HCT116 (cell line): Measurements from ENCODE around the gene NCR1. TPM values are rescaled to one million over a fixed set of nuclear protein-coding genes. Genes with fewer than 3 reads are reported as not detected.

Experiments
- ATAC-seq: fragments of 200-7000 bp; cut with Tn5 transposase; 2 replicates; pipeline ENCODE4 v1.9.1; 2020; ENCODE audit warnings: mild to moderate bottlenecking, moderate library complexity
- BruUV-seq: library from RNA; stranded (reverse); fragments of 400-500 nt; replicated peaks from 2 replicates; lab custom pipeline; 2021; lab: Mats Ljungman, UMichigan
- CTCF ChIA-PET: fragments of 300-600 bp; sonication (Branson Sonifier 250); formaldehyde crosslinking; loops from one replicate; lab custom pipeline; 2021; ENCODE audit warnings: antibody characterized with exemption; lab: Charles Lee
- POLR2A ChIA-PET: fragments of 300-600, 350-600 bp; sonication (Branson Sonifier 250); formaldehyde crosslinking; loops from one replicate; lab custom pipeline; 2021; ENCODE audit warnings: antibody characterized with exemption; lab: Charles Lee
- RAD21 ChIA-PET, 2 experiments: fragments of 300-600 bp; sonication (Branson Sonifier 250); formaldehyde crosslinking; loops; one replicate each; lab custom pipeline; 2023; ENCODE audit warnings: low total read pairs in 2 of 2; ENCODE audit not compliant: uncharacterized antibody in 2 of 2, unreplicated experiment in 2 of 2, low non-redundant PET in 1 of 2; lab: Charles Lee
- DNase-seq: peaks from one replicate; pipeline ENCODE4 v3.0.0-alpha.2; 2010; ENCODE audit warnings: low read depth, low spot score
- H2AFZ ChIP-seq: fragments of 200-600 bp; shearing (Covaris generic), sonication (generic); 2 replicates; pipeline ENCODE4 v1.6.1; 2017; ENCODE audit warnings: low read depth, mixed run types, mixed read lengths, antibody characterized with exemption, low read length; ENCODE audit not compliant: poor library complexity, severe bottlenecking
- H3K27ac ChIP-seq: 2 replicates; pipeline ENCODE4 v1.5.1; 2012; ENCODE audit warnings: low read depth, low read length
- H3K27me3 ChIP-seq: fragments of 200-600 bp; sonication (generic); 2 replicates; pipeline ENCODE4 v1.6.1; 2016; ENCODE audit warnings: mixed run types, low read length, mixed read lengths; ENCODE audit not compliant: insufficient read depth
- H3K36me3 ChIP-seq, 2 experiments: fragments of 200-500 bp in 1 of 2; fragments of 200-600 bp in 1 of 2; sonication (Bioruptor generic) in 1 of 2; sonication (generic) in 1 of 2; 2 replicates each; pipeline versions ENCODE4 v1.5.1 to v1.6.1; 2014 to 2016; ENCODE audit warnings: low read length in 2 of 2, inconsistent platforms in 1 of 2, mixed read lengths in 1 of 2, mixed run types in 1 of 2; ENCODE audit not compliant: insufficient read depth in 2 of 2, control insufficient read depth in 1 of 2
- H3K4me1 ChIP-seq, 2 experiments: fragments of 200-600 bp in 1 of 2; sonication (generic) in 1 of 2; 2 replicates each; pipeline versions ENCODE4 v1.5.1 to v1.6.1; 2012 to 2017; ENCODE audit warnings: low read length in 2 of 2, inconsistent platforms in 1 of 2, mild to moderate bottlenecking in 1 of 2, mixed read lengths in 1 of 2, mixed run types in 1 of 2, moderate library complexity in 1 of 2; ENCODE audit not compliant: insufficient read depth in 2 of 2, control insufficient read depth in 1 of 2
- H3K4me2 ChIP-seq: fragments of 200-600 bp; sonication (generic); 2 replicates; pipeline ENCODE4 v1.6.1; 2017; ENCODE audit warnings: mixed run types, low read length, mixed read lengths
- H3K4me3 ChIP-seq, 2 experiments: fragments of 200-600 bp in 1 of 2; sonication (generic) in 1 of 2; replicated peaks in 1 of 2; 2 replicates each; pipeline ENCODE4 v1.5.1; 2011 to 2016; ENCODE audit warnings: low read length in 2 of 2, control low read depth in 1 of 2, low read depth in 1 of 2, mild to moderate bottlenecking in 1 of 2, mixed read lengths in 1 of 2, mixed run types in 1 of 2
- H3K79me2 ChIP-seq: fragments of 200-600 bp; sonication (generic); 2 replicates; pipeline ENCODE4 v1.6.1; 2017; ENCODE audit warnings: mild to moderate bottlenecking, mixed run types, low read length, moderate library complexity, mixed read lengths; ENCODE audit not compliant: insufficient read depth
- H3K9ac ChIP-seq: fragments of 200-600 bp; sonication (generic); 2 replicates; pipeline ENCODE4 v1.6.1; 2016; ENCODE audit warnings: low read length, mixed read lengths
- H3K9me2 ChIP-seq: fragments of 200-600 bp; sonication (generic), shearing (Covaris generic); 2 replicates; pipeline ENCODE4 v1.6.1; 2017; ENCODE audit warnings: mixed run types, mild to moderate bottlenecking, moderate library complexity; ENCODE audit not compliant: insufficient read depth
- H3K9me3 ChIP-seq, 2 experiments: fragments of 200-500 bp in 1 of 2; fragments of 200-600 bp in 1 of 2; sonication (Bioruptor generic) in 1 of 2; sonication (generic) in 1 of 2; 2 replicates each; pipeline ENCODE4 v1.6.1; 2014 to 2017; ENCODE audit warnings: low read length in 2 of 2, mixed read lengths in 2 of 2, inconsistent platforms in 1 of 2, low read depth in 1 of 2, mild to moderate bottlenecking in 1 of 2, mixed run types in 1 of 2, moderate library complexity in 1 of 2; ENCODE audit not compliant: control insufficient read depth in 1 of 2, insufficient read depth in 1 of 2
- H4K20me1 ChIP-seq: fragments of 200-600 bp; sonication (generic), shearing (Covaris generic); 2 replicates; pipeline ENCODE4 v1.6.1; 2017; ENCODE audit warnings: mixed run types, mild to moderate bottlenecking, moderate library complexity; ENCODE audit not compliant: insufficient read depth
- CEBPB ChIP-seq: IDR thresholded peaks from 2 replicates; pipeline ENCODE4 v1.6.1; 2012; ENCODE audit warnings: low read depth
- EGR1 ChIP-seq: IDR thresholded peaks from 2 replicates; pipeline ENCODE4 v1.6.1; 2012; ENCODE audit warnings: low read depth
- EZH2 ChIP-seq: fragments of 200-600 bp; sonication (generic); IDR thresholded peaks from 2 replicates; pipeline ENCODE4 v1.6.1; 2017; ENCODE audit warnings: antibody characterized with exemption, mixed run types
- FOSL1 ChIP-seq: IDR thresholded peaks from 2 replicates; pipeline ENCODE4 v1.6.1; 2012; ENCODE audit warnings: low read depth
- JUND ChIP-seq: IDR thresholded peaks from 2 replicates; pipeline ENCODE4 v1.6.1; 2012
- POLR2A ChIP-seq: IDR thresholded peaks from 2 replicates; pipeline ENCODE4 v1.7.0; 2011; ENCODE audit warnings: borderline replicate concordance; ENCODE audit not compliant: insufficient read depth, insufficient read length; ENCODE audit errors: extremely low read depth
- POLR2AphosphoS5 ChIP-seq: IDR thresholded peaks from 2 replicates; pipeline ENCODE4 v1.6.1; 2011; ENCODE audit warnings: mild to moderate bottlenecking, low read depth, low read length, moderate library complexity
- SIN3A ChIP-seq: IDR thresholded peaks from 2 replicates; pipeline ENCODE4 v1.6.1; 2012; ENCODE audit warnings: low read depth
- SP1 ChIP-seq: IDR thresholded peaks from 2 replicates; pipeline ENCODE4 v1.6.1; 2012; ENCODE audit warnings: low read depth
- SRF ChIP-seq: IDR thresholded peaks from 2 replicates; pipeline ENCODE4 v1.6.1; 2012; ENCODE audit warnings: low read depth
- YY1 ChIP-seq: IDR thresholded peaks from 2 replicates; pipeline ENCODE4 v1.6.1; 2011; ENCODE audit warnings: low read length, low read depth, moderate library complexity, mild to moderate bottlenecking; ENCODE audit not compliant: insufficient replicate concordance; ENCODE audit errors: extremely low read depth
- ZNF274 ChIP-seq: fragments of 200-500 bp; sonication (Bioruptor generic); IDR thresholded peaks from 2 replicates; pipeline ENCODE4 v1.6.1; 2014; ENCODE audit warnings: mild to moderate bottlenecking, low read depth, low read length, inconsistent platforms
- intact Hi-C: fragments of 100-400 bp; cut with micrococcal nuclease; formaldehyde crosslinking; loops from 2 replicates; pipeline ENCODE4 v1.10.0; 2022
- total RNA-seq: library from RNA; stranded (reverse); gene quantifications from one replicate; pipeline ENCODE4 v1.2.1, GENCODE V29; 2021; ENCODE audit not compliant: unreplicated experiment
- TF ChIP-seq, protein P1 (sequence below): IDR thresholded peaks from 2 replicates; pipeline ENCODE4 v1.6.1; 2012
- TF ChIP-seq, protein P2 (sequence below): IDR thresholded peaks from 2 replicates; pipeline ENCODE4 v1.6.1; 2011; ENCODE audit warnings: mild to moderate bottlenecking, low read length, moderate library complexity; ENCODE audit not compliant: insufficient replicate concordance; ENCODE audit errors: extremely low read depth
- TF ChIP-seq, protein P3 (sequence below): IDR thresholded peaks from 2 replicates; pipeline ENCODE4 v1.6.1; 2012; ENCODE audit warnings: low read depth
- TF ChIP-seq, protein P4 (sequence below), 3 experiments: fragments of 200-600 bp in 1 of 3; sonication (generic) in 1 of 3; IDR thresholded peaks in 2 of 3; conservative IDR thresholded peaks in 1 of 3; 2 replicates each; pipeline ENCODE4 v1.5.1; 2012 to 2017; ENCODE audit warnings: low read depth in 2 of 3, low read length in 2 of 3, antibody characterized with exemption in 1 of 3, borderline replicate concordance in 1 of 3, control low read depth in 1 of 3, mild to moderate bottlenecking in 1 of 3, mixed read lengths in 1 of 3, mixed run types in 1 of 3, moderate library complexity in 1 of 3; ENCODE audit not compliant: insufficient read depth in 1 of 3

Gene NCR1
- total RNA-seq, 1 experiment from 2014 or later: not detected

DNA sequence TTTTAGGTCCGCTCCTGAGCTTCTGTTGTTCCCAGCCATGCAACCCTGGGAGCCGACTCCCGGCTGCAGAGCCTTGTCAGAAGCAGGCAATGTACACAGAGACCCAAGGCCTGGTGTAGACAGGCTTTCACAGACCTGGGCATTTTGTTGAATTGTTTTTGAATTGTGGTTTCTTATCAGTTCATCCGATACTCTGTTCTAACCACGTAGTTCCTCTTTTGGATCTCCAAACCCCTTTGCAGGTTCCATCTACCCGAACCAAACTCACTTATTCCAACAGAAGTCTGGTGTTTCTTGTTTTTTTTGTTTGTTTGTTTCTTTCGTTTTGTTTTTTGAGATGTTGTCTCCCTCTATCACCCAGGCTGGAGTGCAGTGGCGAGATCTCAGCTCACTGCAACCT lies 53.9 kb downstream of the NCR1 start:
- no peak for DNase-seq
- Histone ChIP-seq H2AFZ (no peak overlapping the region), H3K27me3 (no peaks in the 10 kb centered on the region), H4K20me1 (no peaks in the 10 kb centered on the region), H3K36me3 (no peaks in the 10 kb centered on the region), H3K4me1 (no peaks in the 10 kb centered on the region), H3K9ac (no peak overlapping the region), H3K4me2 (no peak overlapping the region), H3K4me3 (no peak overlapping the region), H3K27ac (no peak overlapping the region), H3K9me3 (no peaks in the 10 kb centered on the region), H3K79me2 (no peaks in the 10 kb centered on the region), H3K9me2 (no peaks in the 10 kb centered on the region)
- TF ChIP-seq, protein P1, sequence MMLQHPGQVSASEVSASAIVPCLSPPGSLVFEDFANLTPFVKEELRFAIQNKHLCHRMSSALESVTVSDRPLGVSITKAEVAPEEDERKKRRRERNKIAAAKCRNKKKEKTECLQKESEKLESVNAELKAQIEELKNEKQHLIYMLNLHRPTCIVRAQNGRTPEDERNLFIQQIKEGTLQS: no peak
- TF ChIP-seq, protein P2, sequence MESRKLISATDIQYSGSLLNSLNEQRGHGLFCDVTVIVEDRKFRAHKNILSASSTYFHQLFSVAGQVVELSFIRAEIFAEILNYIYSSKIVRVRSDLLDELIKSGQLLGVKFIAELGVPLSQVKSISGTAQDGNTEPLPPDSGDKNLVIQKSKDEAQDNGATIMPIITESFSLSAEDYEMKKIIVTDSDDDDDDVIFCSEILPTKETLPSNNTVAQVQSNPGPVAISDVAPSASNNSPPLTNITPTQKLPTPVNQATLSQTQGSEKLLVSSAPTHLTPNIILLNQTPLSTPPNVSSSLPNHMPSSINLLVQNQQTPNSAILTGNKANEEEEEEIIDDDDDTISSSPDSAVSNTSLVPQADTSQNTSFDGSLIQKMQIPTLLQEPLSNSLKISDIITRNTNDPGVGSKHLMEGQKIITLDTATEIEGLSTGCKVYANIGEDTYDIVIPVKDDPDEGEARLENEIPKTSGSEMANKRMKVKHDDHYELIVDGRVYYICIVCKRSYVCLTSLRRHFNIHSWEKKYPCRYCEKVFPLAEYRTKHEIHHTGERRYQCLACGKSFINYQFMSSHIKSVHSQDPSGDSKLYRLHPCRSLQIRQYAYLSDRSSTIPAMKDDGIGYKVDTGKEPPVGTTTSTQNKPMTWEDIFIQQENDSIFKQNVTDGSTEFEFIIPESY: no peak
- TF ChIP-seq POLR2AphosphoS5 (no peak), YY1 (no peak), JUND (no peak), CEBPB (no peak), FOSL1 (no peak), SRF (no peak), SIN3A (no peak), EGR1 (no peak), EZH2 (no peak), ZNF274 (no peak), SP1 (no peak), POLR2A (no peak)
- TF ChIP-seq, protein P3, sequence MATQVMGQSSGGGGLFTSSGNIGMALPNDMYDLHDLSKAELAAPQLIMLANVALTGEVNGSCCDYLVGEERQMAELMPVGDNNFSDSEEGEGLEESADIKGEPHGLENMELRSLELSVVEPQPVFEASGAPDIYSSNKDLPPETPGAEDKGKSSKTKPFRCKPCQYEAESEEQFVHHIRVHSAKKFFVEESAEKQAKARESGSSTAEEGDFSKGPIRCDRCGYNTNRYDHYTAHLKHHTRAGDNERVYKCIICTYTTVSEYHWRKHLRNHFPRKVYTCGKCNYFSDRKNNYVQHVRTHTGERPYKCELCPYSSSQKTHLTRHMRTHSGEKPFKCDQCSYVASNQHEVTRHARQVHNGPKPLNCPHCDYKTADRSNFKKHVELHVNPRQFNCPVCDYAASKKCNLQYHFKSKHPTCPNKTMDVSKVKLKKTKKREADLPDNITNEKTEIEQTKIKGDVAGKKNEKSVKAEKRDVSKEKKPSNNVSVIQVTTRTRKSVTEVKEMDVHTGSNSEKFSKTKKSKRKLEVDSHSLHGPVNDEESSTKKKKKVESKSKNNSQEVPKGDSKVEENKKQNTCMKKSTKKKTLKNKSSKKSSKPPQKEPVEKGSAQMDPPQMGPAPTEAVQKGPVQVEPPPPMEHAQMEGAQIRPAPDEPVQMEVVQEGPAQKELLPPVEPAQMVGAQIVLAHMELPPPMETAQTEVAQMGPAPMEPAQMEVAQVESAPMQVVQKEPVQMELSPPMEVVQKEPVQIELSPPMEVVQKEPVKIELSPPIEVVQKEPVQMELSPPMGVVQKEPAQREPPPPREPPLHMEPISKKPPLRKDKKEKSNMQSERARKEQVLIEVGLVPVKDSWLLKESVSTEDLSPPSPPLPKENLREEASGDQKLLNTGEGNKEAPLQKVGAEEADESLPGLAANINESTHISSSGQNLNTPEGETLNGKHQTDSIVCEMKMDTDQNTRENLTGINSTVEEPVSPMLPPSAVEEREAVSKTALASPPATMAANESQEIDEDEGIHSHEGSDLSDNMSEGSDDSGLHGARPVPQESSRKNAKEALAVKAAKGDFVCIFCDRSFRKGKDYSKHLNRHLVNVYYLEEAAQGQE: no peak
- TF ChIP-seq, protein P4, sequence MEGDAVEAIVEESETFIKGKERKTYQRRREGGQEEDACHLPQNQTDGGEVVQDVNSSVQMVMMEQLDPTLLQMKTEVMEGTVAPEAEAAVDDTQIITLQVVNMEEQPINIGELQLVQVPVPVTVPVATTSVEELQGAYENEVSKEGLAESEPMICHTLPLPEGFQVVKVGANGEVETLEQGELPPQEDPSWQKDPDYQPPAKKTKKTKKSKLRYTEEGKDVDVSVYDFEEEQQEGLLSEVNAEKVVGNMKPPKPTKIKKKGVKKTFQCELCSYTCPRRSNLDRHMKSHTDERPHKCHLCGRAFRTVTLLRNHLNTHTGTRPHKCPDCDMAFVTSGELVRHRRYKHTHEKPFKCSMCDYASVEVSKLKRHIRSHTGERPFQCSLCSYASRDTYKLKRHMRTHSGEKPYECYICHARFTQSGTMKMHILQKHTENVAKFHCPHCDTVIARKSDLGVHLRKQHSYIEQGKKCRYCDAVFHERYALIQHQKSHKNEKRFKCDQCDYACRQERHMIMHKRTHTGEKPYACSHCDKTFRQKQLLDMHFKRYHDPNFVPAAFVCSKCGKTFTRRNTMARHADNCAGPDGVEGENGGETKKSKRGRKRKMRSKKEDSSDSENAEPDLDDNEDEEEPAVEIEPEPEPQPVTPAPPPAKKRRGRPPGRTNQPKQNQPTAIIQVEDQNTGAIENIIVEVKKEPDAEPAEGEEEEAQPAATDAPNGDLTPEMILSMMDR (IDR thresholded peaks at IDR 0.05 in 2 of 3, conservative IDR thresholded peaks at IDR 0.05 in 1 of 3; ENCODE audit: borderline replicate concordance in 1 of 3, insufficient read depth in 1 of 3, low read depth in 2 of 3, low read length in 2 of 3): no peak
- intact Hi-C loops: no loop called here
- BruUV-seq: no TSS peak
- POLR2A ChIA-PET: no interaction called here
- no peak for ATAC-seq
- RAD21 ChIA-PET: interaction anchor here in 1 of 2 experiments (0.6 kb wide), 1 partner anchor 22 kb away, joined by 5 read pairs; no protein-coding TSS in a partner anchor
- CTCF ChIA-PET: no interaction called here
